ENCODE results near the gene KAZN. TPM values are rescaled to one million over a fixed set of nuclear protein-coding genes. Genes with fewer than 3 reads are reported as not detected.

Gene KAZN
- total and polyA plus RNA-seq, 8 donors, result 1.2 to 50.7 (median 6.8) TPM

DNA sequence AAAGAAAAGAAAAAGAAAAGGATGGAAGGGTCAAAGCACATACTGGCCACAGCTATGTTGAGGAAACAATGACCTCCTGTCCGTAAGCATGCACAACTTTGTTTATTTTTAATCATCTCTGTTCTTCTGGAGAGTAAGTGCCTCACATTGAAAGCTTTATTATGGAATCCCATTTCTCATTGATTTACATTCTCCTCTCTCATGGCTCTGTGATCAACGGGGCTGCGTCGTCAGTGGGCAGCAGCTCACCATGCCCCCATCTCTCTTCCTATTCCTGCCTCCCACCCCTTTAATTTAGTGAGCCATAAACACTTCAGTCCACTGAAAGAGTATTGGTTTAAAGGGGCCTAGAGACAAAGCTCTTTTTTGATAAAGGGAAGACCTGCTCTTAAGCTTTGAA, 98.9 kb downstream of the KAZN start:
- H3K9me3 ChIP-seq, result no peaks in the 10 kb centered on the region
- TF ChIP-seq, protein P1, sequence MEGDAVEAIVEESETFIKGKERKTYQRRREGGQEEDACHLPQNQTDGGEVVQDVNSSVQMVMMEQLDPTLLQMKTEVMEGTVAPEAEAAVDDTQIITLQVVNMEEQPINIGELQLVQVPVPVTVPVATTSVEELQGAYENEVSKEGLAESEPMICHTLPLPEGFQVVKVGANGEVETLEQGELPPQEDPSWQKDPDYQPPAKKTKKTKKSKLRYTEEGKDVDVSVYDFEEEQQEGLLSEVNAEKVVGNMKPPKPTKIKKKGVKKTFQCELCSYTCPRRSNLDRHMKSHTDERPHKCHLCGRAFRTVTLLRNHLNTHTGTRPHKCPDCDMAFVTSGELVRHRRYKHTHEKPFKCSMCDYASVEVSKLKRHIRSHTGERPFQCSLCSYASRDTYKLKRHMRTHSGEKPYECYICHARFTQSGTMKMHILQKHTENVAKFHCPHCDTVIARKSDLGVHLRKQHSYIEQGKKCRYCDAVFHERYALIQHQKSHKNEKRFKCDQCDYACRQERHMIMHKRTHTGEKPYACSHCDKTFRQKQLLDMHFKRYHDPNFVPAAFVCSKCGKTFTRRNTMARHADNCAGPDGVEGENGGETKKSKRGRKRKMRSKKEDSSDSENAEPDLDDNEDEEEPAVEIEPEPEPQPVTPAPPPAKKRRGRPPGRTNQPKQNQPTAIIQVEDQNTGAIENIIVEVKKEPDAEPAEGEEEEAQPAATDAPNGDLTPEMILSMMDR (IDR thresholded peaks at IDR 0.05), result no peak
- no peak for TF ChIP-seq POLR2A (IDR thresholded peaks at IDR 0.05)
- no peak for TF ChIP-seq EP300 (IDR thresholded peaks at IDR 0.05)
- no peak for TF ChIP-seq POLR2AphosphoS5 (IDR thresholded peaks at IDR 0.05)
- no peak for DNase-seq
- peaks cover 0 to 23% (median 0%) of the 10 kb centered on the region in 3 donors for H3K27me3 ChIP-seq
- intact Hi-C loops (cut with DNase I; ENCODE audit: low total_unique reads), result no loop called here
- no peaks in the 10 kb centered on the region for H3K4me1 ChIP-seq
- H3K27ac ChIP-seq, result no peak overlapping the region
- WGBS, 5 donors, result 57 to 77% (median 67%) methylated on average over 4 of the region's 4 CpGs
- H3K4me3 ChIP-seq, result no peak overlapping the region
- H3K36me3 ChIP-seq, result no peaks in the 10 kb centered on the region

DNA sequence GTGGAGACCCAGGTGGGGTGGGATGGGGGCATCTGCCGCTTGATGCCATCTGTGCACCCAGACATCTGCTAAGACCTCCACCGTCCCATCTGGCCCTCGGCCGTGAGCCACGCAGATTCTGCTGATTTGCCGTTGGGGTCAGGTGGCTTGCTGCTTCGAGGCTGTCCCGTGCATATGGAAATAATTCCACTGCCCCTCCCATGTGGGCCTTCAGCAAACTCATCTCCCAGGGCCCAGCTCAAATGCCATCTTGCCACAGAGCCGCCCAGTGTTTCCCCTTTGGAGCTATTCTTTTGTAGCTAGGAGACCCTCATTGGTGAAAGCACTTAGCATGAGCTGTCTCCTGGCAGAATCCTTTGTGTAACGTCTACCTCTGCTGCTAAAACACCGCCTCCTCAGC, 99.8 kb downstream of the KAZN start:
- no peak overlapping the region for H3K4me3 ChIP-seq
- DNase-seq, result no peak
- WGBS, 5 donors, result 75 to 90% (median 76%) methylated on average over 8 to 11 of the region's 11 CpGs

DNA sequence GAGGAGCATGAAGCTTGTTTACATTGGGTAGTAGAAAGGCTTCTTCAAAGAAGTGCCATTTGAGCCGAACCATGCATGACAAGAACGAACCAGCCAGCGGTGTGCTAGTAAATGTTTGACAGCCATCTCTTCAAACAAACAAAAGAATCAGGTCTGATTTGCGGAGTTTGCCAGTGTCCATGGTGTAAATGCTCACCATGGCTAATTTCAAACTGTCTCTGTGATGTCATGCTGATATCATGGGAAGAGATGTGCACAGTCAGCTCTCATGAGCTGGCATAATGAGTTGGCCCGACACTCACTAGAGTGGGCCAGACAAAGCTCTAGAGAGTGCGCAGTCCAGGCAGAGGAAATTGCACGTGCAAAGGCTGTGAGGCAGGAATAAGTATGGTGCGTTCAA, 101.1 kb downstream of the KAZN start:
- no peak for TF ChIP-seq EP300 (IDR thresholded peaks at IDR 0.05)
- TF ChIP-seq, protein P1 (IDR thresholded peaks at IDR 0.05), result no peak
- no peak for TF ChIP-seq POLR2A (IDR thresholded peaks at IDR 0.05)
- TF ChIP-seq POLR2AphosphoS5 (IDR thresholded peaks at IDR 0.05), result no peak
- Histone ChIP-seq H3K9me3 (no peaks in the 10 kb centered on the region), H3K27me3 (peaks cover 0 to 19% (median 0%) of the 10 kb centered on the region in 3 donors)

More for the DNA sequence above, 99.8 kb downstream of the KAZN start:
- TF ChIP-seq POLR2A (IDR thresholded peaks at IDR 0.05), result no peak
- TF ChIP-seq POLR2AphosphoS5 (IDR thresholded peaks at IDR 0.05), result no peak
- TF ChIP-seq, protein P1 (IDR thresholded peaks at IDR 0.05), result no peak
- no peak for TF ChIP-seq EP300 (IDR thresholded peaks at IDR 0.05)
- Histone ChIP-seq H3K36me3 (no peaks in the 10 kb centered on the region), H3K4me1 (no peaks in the 10 kb centered on the region), H3K9me3 (no peaks in the 10 kb centered on the region), H3K27me3 (peaks cover 0 to 19% (median 0%) of the 10 kb centered on the region in 3 donors), H3K27ac (no peak overlapping the region)
- intact Hi-C loops (cut with DNase I; ENCODE audit: low total_unique reads), result no loop called here

DNA sequence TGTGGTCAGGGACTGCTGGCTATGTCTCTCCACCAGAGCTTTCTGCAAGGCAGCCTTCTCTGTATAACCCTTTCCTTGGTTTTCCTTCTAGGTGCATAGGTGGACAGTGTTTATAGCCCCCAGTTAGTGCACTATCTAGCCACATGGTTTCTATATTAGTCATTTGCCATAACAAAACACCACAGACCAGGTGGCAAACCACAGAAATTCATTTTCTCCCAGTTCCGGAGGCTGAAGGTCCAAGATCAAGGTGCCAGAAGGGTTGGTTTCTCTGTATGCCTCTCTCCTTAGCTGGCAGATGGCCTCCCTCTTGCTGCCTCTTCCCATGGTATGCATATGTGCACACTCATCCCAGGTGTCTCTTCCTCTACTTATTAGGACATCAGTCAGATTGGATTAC, 106.4 kb downstream of the KAZN start:
- Histone ChIP-seq H3K36me3 (no peaks in the 10 kb centered on the region), H3K9me3 (peaks cover 0 to 8% (median 0%) of the 10 kb centered on the region in 4 donors), H3K27ac (no peak overlapping the region), H3K4me3 (no peak overlapping the region), H3K27me3 (no peaks in the 10 kb centered on the region), H3K4me1 (no peaks in the 10 kb centered on the region)
- TF ChIP-seq, protein P1 (IDR thresholded peaks at IDR 0.05), result no peak
- TF ChIP-seq EP300 (IDR thresholded peaks at IDR 0.05) (no peak), POLR2A (IDR thresholded peaks at IDR 0.05) (no peak), POLR2AphosphoS5 (IDR thresholded peaks at IDR 0.05) (no peak)
- WGBS, 5 donors, result 75 to 92% (median 88%) methylated on average over 1 of the region's 1 CpG
- intact Hi-C loops (cut with DNase I; ENCODE audit: low total_unique reads), result no loop called here
- DNase-seq, result no peak

More for the DNA sequence above, 101.1 kb downstream of the KAZN start:
- DNase-seq, result no peak
- no peaks in the 10 kb centered on the region for H3K36me3 ChIP-seq
- H3K4me1 ChIP-seq, result no peaks in the 10 kb centered on the region
- no peak overlapping the region for H3K4me3 ChIP-seq
- intact Hi-C loops (cut with DNase I; ENCODE audit: low total_unique reads), result no loop called here
- H3K27ac ChIP-seq, result no peak overlapping the region
- 75 to 83% (median 79%) methylated on average over 8 of the region's 8 CpGs for WGBS, 5 donors
